PC-3 (cell line): Measurements from ENCODE around the gene FGGY. TPM values are rescaled to one million over a fixed set of nuclear protein-coding genes. Genes with fewer than 3 reads are reported as not detected.

Source experiments
- ATAC-seq: fragments of 200-7000 bp; cut with Tn5 transposase; 2 replicates; pipeline ENCODE4 v1.9.1; 2020; ENCODE audit warnings: mild to moderate bottlenecking, moderate library complexity
- BruUV-seq: library from RNA; stranded (reverse); fragments of 400-500 nt; replicated peaks from 2 replicates; lab custom pipeline; 2021; lab: Mats Ljungman, UMichigan
- CTCF ChIA-PET: fragments of 300-600 bp; sonication (Branson Sonifier 250); formaldehyde crosslinking; loops from one replicate; lab custom pipeline; 2022; ENCODE audit warnings: antibody characterized with exemption; lab: Charles Lee
- POLR2A ChIA-PET: fragments of 300-600 bp; sonication (Branson Sonifier 250); formaldehyde crosslinking; loops from one replicate; lab custom pipeline; 2022; ENCODE audit warnings: antibody characterized with exemption; ENCODE audit not compliant: unreplicated experiment; lab: Charles Lee
- DNase-seq: peaks from one replicate; pipeline ENCODE4 v3.0.0-alpha.2; 2015
- H2AFZ ChIP-seq: fragments of 300-600 bp; sonication (generic); 2 replicates; pipeline ENCODE4 v1.6.0; 2016; ENCODE audit warnings: antibody characterized with exemption, low read length
- H3F3A ChIP-seq: fragments of 300-600 bp; sonication (generic); one replicate; pipeline ENCODE4 v1.6.0; 2017; ENCODE audit warnings: antibody characterized with exemption, low read length, control low read depth, mild to moderate bottlenecking; ENCODE audit not compliant: unreplicated experiment
- H3K27ac ChIP-seq: fragments of 300-600 bp; sonication (generic); 2 replicates; pipeline ENCODE4 v1.5.1; 2016; ENCODE audit warnings: mild to moderate bottlenecking, low read length
- H3K27me3 ChIP-seq: fragments of 300-600 bp; sonication (generic); 2 replicates; pipeline ENCODE4 v1.6.1; 2016; ENCODE audit warnings: low read length, mixed read lengths
- H3K36me3 ChIP-seq: fragments of 300-600 bp; sonication (generic); 2 replicates; pipeline ENCODE4 v1.6.1; 2016; ENCODE audit warnings: low read depth, mixed run types, low read length, mixed read lengths
- H3K4me1 ChIP-seq: fragments of 300-600 bp; sonication (generic); 2 replicates; pipeline ENCODE4 v1.5.1; 2016; ENCODE audit warnings: low read length; ENCODE audit not compliant: insufficient read depth
- H3K4me2 ChIP-seq: fragments of 300-600 bp; sonication (generic); 2 replicates; pipeline ENCODE4 v1.6.0; 2016; ENCODE audit warnings: low read length
- H3K4me3 ChIP-seq: fragments of 300-600 bp; sonication (generic); 2 replicates; pipeline ENCODE4 v1.5.1; 2016; ENCODE audit warnings: mild to moderate bottlenecking, low read length, mixed read lengths
- H3K79me2 ChIP-seq: fragments of 300-600 bp; sonication (generic); 2 replicates; pipeline ENCODE4 v1.6.1; 2017; ENCODE audit warnings: low read length, mixed read lengths
- H3K9ac ChIP-seq: fragments of 300-600 bp; sonication (generic); 2 replicates; pipeline ENCODE4 v1.6.0; 2016; ENCODE audit warnings: mild to moderate bottlenecking, low read length
- H3K9me2 ChIP-seq: fragments of 300-600 bp; sonication (generic); replicated peaks from 2 replicates; pipeline ENCODE4 v1.6.1; 2016; ENCODE audit warnings: mixed run types, low read length, mixed read lengths
- H3K9me3 ChIP-seq: fragments of 300-600 bp; sonication (generic); 2 replicates; pipeline ENCODE4 v1.6.1; 2016; ENCODE audit warnings: low read length, mixed read lengths
- H4K20me1 ChIP-seq: fragments of 300-600 bp; sonication (generic); 2 replicates; pipeline ENCODE4 v1.6.1; 2016; ENCODE audit warnings: low read length, mixed read lengths
- EZH2 ChIP-seq: fragments of 300-600 bp; sonication (generic); IDR thresholded peaks from one replicate; pipeline ENCODE4 v1.6.1; 2017; ENCODE audit warnings: antibody characterized with exemption, mild to moderate bottlenecking, low read length; ENCODE audit not compliant: unreplicated experiment
- EZH2phosphoT487 ChIP-seq: fragments of 300-600 bp; sonication (generic); IDR thresholded peaks from 2 replicates; pipeline ENCODE4 v1.6.1; 2018; ENCODE audit warnings: mild to moderate bottlenecking, antibody characterized with exemption, low read length, borderline replicate concordance
- intact Hi-C: fragments of 100-400 bp; cut with micrococcal nuclease; formaldehyde crosslinking; loops from 2 replicates; pipeline ENCODE4 v1.9.0; 2023
- total RNA-seq: library from RNA; depleted of rRNA; stranded (reverse); fragments of >200 nt; gene quantifications from 2 replicates; pipeline ENCODE4 v1.2.3, GENCODE V29; 2014
- TF ChIP-seq, protein P1 (sequence below): fragments of 300-600 bp; sonication (generic); conservative IDR thresholded peaks from 2 replicates; pipeline ENCODE4 v1.5.1; 2017; ENCODE audit warnings: antibody characterized with exemption, low read depth, mild to moderate bottlenecking, low read length

Gene FGGY
- total RNA-seq, 1 experiment from 2014 or later: 7.4 TPM

DNA sequence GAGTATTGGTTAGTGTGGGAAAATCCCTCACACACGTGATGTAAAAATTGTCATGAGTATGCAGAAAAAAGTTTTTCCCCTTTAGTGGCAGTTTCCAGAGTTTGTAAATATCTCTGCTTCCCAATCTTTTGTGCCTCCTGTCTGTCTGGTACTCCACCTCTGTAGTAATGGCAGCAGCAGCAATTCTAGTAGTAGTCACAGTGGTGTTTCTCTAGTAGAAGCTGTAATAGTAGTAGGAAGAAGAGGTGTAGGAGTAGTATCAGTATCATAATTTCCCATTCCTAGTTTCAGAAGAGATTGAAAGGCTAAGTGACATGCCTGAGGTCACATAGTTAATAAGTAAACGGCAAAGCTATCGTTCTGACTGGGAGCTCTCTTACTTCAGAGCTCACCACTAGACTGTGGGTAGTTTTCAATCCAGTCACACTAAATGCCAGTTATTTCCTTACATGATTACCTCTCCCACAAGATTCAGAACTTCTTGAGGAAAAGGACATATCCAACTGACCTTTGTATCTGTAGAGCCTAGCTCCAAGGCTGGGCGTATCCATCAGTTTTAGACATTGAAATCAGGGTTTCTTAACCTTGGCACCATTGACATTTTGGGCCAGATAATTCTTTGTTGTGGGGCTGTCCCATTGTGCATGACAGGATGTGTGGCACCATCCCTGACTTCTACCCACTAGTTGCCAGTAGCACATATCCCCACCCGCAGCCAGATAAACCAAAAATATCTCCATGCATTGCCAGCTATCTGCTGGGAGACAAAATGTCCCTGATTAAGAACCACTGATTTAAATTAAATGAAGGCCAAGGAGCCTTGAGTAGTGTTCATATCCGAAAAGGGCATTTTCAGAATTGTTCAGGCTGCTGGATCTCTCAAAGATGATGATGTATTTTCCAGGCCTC is 135.9 kb downstream of the FGGY start:
- ChIA-PET POLR2A (interaction anchor here (0.7 kb wide), 1 partner anchor 163 kb away, joined by 3 read pairs; no protein-coding TSS in a partner anchor), CTCF (interaction anchor here (1.1 kb wide), 1 partner anchor 39 kb away, joined by 4 read pairs; no protein-coding TSS in a partner anchor)
- Histone ChIP-seq H3K4me2 (no peak overlapping the region; the same call in 1 of the 2 replicates), H3K27me3 (no peaks in the 10 kb centered on the region), H2AFZ (no peak overlapping the region), H3K4me1 (peaks cover 54% of the 10 kb centered on the region), H3K36me3 (no peaks in the 10 kb centered on the region), H3K9ac (peak overlapping the region; percentile 22; the same call in 1 of the 2 replicates), H3F3A (peaks cover 5% of the 10 kb centered on the region), H3K4me3 (no peak overlapping the region), H3K9me2 (no peaks in the 10 kb centered on the region), H3K9me3 (no peaks in the 10 kb centered on the region), H3K27ac (peak overlapping the region; percentile 84), H4K20me1 (no peaks in the 10 kb centered on the region), H3K79me2 (no peaks in the 10 kb centered on the region)
- no TSS peak for BruUV-seq
- TF ChIP-seq EZH2phosphoT487 (no peak), EZH2 (no peak)
- TF ChIP-seq, protein P1, sequence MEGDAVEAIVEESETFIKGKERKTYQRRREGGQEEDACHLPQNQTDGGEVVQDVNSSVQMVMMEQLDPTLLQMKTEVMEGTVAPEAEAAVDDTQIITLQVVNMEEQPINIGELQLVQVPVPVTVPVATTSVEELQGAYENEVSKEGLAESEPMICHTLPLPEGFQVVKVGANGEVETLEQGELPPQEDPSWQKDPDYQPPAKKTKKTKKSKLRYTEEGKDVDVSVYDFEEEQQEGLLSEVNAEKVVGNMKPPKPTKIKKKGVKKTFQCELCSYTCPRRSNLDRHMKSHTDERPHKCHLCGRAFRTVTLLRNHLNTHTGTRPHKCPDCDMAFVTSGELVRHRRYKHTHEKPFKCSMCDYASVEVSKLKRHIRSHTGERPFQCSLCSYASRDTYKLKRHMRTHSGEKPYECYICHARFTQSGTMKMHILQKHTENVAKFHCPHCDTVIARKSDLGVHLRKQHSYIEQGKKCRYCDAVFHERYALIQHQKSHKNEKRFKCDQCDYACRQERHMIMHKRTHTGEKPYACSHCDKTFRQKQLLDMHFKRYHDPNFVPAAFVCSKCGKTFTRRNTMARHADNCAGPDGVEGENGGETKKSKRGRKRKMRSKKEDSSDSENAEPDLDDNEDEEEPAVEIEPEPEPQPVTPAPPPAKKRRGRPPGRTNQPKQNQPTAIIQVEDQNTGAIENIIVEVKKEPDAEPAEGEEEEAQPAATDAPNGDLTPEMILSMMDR: no peak
- intact Hi-C loops: loop anchor here (5.0 kb wide), 3 partner anchors 50 to 650 kb away; partner anchors contain the start of gene JUN
- no peak for DNase-seq
- no peak for ATAC-seq

DNA sequence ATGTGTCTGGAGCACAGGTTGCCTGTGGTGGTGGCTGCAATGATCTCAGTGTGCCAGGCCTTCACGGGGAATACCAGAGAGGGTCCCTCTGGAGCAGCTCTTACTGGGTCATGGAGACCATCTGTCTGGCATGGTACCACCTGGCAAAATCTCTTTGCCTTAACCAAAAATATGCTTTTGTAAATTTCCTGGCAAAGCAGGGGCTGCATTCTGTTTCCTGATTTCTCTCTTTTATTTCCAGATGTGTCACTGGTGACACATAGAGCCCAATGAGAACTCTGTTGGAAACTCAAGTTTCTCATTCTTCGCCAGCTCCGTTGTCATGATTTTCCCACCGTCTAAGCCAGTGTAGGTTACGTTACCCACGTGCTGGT is 136.5 kb downstream of the FGGY start:
- H4K20me1 ChIP-seq: no peaks in the 10 kb centered on the region
- H3K79me2 ChIP-seq: no peaks in the 10 kb centered on the region
- TF ChIP-seq, protein P1: no peak
- no peak for TF ChIP-seq EZH2
- no peak for TF ChIP-seq EZH2phosphoT487
- intact Hi-C loops: loop anchor here (5.0 kb wide), 3 partner anchors 49 to 651 kb away; partner anchors contain the start of gene JUN
- no TSS peak for BruUV-seq
- no peaks in the 10 kb centered on the region for H3K9me3 ChIP-seq
- H3K9me2 ChIP-seq: no peaks in the 10 kb centered on the region
- H3K4me1 ChIP-seq: peaks cover 47% of the 10 kb centered on the region
- H3K27ac ChIP-seq: peak overlapping the region; percentile 84
- DNase-seq: peak; percentile 63
- peak; percentile 41 for ATAC-seq
- peaks cover 5% of the 10 kb centered on the region for H3F3A ChIP-seq
- H3K9ac ChIP-seq: peak overlapping the region; percentile 66; the same call in 1 of the 2 replicates
- H3K4me2 ChIP-seq: 0 out of 2 replicates have a peak overlapping the region, but pooled peaks have one; percentile 48
- H3K27me3 ChIP-seq: no peaks in the 10 kb centered on the region
- no peak overlapping the region for H3K4me3 ChIP-seq
- H2AFZ ChIP-seq: no peak overlapping the region
- no peaks in the 10 kb centered on the region for H3K36me3 ChIP-seq
- ChIA-PET CTCF (no interaction called here), POLR2A (interaction anchor here (0.7 kb wide), 2 partner anchors 162 to 288 kb away, joined by 3 read pairs; no protein-coding TSS in a partner anchor)
